GM18517 (cell line): ENCODE data around the gene ZNF318.
"Not testable (repeated sequence)": the region's sequence is repeated elsewhere in the genome, so short reads cannot be mapped to it uniquely, and the experiment has no call there.

ENCODE experiments used
- ATAC-seq: cut with Tn5 transposase; IDR thresholded peaks from one replicate; pipeline ENCODE4 v1.9.1; 2021; ENCODE audit warnings: mild to moderate bottlenecking, moderate library complexity; ENCODE audit not compliant: unreplicated experiment

The ZNF318 gene

DNA sequence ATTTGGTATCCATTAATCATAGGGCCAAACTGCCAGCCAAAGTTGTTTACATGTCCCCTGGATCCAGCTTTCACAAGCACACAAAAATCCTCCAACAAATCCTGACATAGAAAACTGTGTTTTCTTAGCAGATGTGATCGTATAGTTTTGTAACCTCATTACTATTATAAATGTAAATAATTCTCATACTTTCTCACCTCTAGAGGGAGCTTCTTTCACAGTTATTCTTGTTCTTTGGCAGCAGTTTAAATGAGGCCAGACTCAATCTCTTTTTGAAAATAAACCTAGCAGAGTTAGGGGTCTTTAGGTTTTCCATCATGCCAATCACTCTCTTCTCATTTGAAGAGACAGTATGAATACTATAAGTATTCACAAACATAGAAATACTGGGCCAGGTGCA is 17.0 kb upstream of the ZNF318 start:
- ATAC-seq = no peak

DNA sequence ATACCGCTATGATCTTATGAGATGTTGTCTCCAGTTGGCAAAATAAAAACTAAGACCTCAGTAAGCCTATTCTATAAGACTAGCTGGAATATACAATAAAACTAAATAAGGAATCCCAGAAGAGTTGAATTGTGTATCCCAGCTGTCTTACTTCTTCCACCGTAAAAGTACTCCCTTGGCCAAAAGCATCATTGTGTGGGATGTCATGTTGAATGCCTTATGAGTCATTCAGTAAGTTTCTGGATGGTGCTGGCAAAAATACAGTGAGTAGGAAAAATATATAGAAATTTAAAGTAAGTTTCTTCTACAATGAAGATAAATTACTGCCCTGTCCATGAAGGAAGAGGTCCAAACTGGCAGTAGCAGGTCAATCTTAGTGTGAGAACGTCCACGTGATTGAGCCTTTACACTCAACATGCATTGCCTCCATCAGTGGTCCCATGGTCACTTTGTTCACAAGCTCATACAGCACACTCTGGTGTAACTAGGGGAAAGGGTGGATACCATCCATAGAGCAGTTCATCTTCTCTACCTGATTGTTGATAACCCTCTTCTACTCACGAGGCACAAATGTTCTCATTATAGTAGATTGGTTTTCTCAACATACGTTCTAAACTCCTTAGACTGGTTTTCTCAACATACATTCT is 13.7 kb upstream of the ZNF318 start:
- ATAC-seq = no peak

DNA sequence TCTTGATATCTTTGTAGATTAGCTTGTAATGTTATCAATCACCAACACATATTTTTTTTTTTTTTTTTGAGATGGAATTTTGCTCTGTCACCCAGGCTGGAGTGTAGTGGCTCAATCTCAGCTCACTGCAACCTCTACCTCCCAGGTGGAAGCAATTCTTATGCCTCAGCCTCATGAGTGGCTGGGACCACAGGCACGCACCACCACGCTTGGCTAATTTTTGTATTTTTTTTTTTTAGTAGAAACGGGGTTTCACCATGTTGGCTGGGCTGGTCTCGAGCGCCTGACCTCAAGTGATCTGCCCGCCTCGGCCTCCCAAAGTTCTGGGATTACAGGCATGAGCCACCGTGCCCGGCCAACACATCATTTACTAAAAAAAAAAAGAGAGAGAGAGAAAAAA is 11.4 kb upstream of the ZNF318 start:
- not testable (repeated sequence) for ATAC-seq

DNA sequence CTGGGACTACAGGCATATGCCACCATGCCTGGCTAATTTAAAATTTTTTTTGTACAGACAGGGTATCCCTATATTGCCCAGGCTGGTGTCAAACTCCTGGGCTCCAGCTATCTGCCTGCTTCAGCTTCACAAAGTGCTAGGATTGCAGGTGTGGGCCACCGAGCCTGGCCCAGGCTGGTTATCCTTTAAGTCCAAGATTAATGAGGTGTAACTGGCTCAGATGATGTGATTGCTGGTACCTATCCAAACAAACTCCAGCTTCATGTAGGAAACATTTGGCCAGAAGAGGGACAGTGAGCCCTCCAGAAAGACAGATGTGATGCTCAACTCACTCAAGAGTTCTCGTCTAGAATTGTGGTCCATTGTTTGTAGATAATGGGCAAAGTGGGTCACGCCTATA is 9.2 kb upstream of the ZNF318 start:
- no peak for ATAC-seq

DNA sequence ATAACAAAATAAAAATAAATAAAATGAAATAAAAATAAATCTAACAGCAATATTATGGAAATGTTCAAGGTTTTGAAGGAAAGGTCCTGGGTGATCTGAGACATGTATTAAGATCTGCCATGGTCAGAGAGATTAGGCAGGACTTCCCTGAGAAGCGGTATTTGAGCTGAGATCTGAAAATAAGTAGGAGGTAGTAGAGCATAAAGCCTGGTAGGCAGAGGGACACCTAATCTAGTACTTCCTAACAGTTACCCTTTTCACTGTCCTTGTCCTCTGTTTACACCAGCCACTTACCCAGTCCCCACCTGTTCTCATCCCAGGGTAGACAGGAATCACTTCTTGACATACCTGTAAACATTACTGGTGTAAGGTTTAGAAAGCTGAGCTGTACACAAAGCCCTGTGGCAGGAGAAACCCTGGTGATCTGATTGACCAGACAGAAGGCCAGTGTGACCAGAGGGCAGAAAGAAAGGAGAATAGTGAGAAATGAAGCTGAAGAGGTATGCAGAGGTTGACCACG is 8.3 kb upstream of the ZNF318 start:
- ATAC-seq = no peak

DNA sequence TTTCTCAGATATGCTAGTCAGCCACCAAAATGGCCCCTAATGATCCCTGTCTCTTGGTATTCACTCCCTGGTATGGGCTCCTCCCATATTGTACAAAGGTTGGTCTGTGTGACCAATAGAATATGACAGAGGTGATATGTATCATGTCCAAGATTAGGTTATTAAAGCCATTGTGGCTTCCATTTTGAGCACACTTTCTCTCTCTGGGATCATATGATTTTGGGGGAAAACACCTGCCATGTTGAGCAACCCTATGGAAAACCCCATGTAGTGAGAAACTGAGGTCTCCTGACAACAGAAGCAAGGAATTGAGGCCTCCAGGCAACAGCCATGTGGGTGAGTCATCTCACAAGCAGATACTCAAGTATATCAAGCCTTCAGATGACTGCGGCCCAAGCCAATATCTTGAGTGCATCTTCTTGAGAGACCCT is 7.1 kb upstream of the ZNF318 start:
- no peak for ATAC-seq

DNA sequence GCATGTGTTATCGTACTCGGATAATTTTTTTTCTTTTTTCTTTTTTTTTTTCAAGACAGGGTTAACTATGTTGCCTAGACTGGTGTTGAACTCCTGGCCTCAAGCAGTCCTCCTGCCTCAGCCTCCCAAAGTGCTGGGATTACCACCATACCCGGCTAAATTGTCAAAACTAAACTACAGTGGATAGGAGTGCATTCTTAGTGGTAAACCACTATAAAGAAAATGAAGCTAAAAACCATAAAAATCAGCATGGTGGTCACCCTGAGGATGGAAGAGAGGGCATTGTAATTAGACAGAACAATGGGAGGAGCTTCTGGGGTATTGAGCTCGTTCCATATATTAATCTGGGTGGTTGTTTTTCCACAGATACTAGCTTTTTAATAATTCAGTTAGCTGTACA is 6.2 kb upstream of the ZNF318 start:
- ATAC-seq = no peak

DNA sequence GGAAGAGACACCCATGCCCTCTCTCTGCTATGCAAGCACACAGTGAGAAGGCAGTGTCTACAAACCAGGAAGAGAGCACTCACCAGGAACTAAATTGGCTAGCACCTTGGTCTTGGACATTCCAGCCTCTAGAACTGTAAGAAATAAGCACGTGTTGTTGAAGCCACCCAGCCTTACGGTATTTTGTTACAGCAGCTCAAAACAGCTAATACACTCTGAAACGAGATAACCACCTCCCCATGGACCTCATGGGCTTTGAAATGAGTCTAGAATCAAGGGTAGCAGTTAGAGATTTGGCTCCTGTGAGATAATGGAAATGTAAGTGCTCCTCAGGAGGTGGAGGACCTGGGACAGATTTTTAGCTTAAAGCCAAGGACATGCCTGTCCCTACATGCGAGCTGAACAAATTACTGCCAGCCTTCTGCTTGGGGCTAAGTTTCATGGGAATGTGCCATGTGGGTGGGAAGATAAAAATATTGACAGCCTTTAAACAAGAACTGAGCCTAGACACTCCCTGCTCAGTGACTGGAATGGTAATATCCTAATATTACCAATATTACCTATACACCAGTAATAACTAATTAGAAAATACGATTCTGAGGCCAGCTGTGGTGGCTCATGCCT is 3.9 kb upstream of the ZNF318 start:
- no peak for ATAC-seq

DNA sequence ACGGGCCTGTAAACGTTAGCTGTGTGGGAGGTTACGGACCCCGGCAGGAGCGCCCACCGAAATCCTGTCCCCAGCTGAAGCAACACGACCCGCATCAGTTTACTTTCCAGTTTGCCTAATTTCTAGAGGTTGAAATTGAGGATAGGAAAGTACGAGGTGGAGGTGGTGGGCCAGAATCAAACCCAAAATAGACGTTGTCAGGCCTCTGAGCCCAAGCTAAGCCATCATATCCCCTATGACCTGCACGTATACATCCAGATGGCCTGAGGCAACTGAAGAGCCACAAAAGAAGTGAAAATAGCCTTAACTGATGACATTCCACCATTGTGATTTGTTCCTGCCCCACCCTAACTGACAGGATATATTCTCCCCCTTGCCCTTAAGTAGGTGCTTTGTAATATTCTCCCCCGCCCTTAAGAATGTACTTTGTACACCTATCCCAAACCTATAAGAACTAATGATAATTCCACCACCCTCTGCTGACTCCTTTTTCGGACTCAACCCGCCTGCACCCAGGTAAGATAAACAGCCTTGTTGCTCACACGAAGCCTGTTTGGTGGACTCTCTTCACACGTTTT is 645 bp upstream of the ZNF318 start:
- peak; percentile 9 for ATAC-seq

DNA sequence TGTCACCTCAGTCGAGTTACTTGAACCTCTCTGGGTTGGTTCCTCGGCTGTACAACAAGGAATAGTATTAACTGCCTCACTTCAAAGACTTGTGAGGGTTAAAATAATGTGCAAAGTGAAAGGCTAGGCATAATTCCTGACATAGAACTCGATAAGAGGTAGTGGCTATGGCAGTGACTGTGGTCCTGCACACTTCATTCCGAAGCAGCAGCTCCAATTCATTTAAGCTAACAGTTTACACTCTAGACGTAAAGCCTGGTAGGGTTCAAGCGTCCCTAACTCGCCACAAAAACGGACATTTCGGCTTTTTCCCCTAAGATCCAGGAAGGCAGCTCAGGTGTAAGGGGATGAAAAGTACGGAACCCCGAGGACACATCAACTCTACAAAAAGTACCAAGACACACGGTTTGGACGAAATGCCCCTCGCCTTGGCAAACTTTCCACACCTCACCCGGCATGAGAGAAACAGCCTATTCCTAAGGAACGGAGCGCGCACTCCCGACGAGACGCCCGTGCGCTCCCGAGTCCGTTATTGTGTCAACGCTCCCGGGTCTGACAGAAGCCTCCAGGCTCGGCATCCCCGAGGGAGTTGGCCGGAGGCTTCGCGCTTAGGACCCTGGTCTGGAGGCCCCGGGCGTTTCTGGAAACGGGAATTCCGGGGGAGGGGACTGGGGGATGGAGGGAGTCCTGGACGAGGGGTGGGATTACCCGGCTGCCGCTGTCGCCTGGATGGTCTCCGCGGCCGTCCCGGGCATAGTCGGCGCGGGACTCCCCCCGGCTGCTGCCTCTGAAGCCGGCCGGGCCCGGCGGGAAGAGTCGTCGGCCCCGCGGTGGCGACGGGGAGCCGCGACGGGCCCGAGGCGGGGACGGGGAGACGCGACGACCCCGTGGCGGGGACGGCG is 937 bp downstream of the ZNF318 start:
- ATAC-seq = no peak

DNA sequence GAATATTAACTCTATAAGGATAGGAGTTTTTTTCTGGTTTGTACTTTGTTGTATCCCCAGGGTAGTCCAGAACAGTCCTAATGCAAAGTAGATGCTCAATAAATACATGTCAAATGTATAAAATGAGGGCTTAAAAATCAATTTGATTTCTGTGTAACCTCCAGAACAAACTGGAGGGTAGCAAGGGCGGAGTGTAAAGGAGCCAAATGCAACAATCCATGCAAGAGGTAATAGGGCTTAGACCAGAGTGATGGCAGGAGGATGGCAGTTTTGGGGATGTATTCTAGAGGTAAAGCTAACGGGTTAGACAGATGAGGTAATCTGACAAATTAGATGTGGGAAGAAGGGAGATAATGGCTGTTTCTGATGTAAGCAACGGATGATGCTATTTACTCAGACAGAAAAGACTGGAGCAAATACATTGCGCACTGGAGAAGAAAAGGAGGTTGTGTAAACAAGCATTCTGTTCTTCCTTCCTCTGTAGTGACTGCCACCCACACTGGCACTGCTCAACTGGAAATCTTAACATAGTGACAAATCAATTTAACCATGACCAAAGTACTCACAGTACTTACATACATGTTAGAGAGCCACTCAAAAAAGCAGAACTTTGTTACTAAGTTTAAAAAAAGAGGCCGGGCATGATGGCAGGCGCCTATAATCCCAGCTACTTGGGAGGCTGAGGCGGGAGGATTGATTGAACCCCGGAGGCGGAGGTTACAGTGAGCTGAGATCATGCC is 2.0 kb downstream of the ZNF318 start:
- ATAC-seq = no peak

DNA sequence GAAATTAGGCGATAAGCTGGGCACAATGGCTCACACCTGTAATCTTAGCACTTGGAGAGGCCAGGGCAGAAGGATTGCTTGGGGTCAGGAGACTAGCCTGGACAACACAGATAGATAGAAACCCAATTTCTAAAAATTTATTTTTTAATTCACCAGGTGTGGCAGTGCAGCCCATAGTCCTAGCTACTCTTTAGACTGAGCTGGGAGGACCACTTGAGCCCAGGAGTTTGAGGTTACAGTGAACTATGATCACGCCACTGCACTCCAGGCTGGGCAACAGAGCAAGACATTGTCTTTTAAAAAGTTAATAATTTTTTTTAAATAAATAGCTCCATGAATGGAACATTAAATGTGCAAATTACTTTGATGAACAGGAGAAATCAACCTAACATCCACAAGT is 8.2 kb downstream of the ZNF318 start:
- ATAC-seq = no peak

DNA sequence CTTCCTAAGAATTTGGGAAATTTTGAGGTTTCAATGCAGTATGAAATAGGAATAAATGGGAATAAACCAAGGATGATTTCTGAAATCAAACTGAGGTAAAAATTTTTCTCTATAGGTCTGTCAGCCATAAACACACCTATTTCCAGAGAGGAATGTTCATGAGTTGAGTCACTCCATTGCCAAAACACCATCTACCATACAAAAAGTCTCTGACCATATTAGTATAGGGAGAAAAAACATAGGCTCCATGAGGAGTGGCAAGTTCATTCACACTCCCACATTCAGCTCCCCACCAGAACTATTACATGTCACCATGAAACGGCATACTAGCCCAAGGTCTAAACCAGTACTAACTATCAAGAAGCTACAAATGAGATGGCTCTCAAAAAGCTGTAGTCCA is 9.6 kb downstream of the ZNF318 start:
- no peak for ATAC-seq

DNA sequence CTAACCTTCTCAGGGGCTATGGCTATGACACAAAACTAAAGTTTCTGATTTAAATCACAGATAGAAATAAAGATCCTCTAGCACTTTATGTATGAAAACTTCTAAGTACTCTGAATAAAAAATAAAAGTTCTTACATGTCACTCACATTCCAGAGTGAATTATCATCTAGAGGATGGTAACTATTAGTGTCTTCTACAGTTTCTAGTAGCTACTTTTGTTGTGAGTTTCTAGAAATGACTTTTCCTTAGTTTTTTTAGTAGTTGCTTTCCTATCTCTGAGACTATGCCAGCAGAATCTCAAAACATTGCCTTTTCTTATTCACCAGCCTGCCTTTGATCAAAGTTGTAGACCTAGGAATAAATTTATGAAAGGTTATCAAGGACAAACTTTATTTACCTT is 10.1 kb downstream of the ZNF318 start:
- ATAC-seq = no peak

DNA sequence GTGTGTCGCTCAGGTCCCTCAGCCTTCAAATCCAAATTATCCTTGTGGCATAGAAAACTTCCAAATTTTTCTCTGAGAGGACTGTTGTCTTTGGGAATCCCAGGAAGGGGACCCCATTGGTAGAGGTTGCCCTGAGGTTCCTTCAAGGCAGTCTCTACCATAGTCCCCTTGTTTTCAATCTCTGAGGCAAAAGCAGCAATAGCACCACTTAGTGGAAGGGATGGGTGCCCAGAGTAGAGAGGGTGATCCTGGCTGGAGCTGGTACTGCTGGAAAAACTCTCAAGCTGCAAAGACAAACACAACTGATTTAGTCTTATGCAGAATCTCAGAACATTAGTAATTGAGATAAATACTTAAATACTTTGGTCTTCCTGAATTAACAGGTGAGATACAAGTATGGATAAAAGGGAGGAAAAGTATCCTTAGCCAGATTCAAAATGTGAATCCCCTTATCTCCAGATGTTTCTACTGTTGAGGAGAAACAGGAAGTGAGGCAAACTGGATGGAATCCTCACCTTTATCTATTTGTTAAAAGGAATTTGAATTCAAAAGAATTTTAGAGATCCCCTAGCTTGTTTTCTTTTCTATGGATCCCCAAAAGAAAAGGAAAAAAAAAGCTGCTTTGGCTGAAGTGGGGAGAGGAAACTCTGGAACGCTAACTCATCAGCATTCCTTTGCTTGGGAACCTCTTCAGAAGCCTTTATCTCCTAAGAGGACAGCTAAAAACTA is 13.4 kb downstream of the ZNF318 start:
- ATAC-seq = no peak

DNA sequence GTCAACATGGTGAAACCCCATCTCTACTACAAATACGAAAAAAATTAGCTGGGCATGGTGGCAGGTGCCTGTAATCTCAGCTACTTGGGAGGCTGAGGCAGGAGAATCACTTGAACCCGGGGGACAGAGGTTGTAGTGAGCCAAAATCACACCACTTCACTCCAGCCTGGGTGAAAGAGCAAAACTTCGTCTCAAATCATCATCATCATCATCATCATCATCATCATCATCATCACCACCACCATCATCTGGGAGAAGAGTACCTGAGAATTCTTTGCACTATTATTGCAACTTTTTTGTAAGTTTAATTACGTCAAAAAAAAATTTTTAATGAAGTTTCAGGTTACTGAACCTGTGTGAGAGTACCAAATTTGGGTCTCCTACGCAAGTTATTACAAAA is 17.5 kb downstream of the ZNF318 start:
- ATAC-seq = not testable (repeated sequence)

DNA sequence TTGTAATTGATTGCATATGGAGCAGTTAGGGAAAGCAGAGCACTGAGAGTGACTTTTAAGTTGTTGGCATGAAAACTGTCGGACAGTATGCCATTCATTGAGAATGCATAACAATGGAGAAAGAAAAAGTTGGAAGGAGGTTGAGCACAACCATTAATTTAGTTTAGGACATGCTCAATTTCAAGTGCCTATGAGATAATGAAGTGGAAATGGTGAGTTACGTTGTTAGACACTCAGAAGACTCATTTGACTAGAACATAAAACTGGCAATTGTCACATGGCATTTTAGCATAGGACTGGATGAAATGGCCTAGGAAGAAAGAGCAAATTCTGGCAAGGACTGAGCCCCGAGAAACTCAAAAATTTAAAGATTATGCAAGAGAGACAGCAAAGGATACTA is 22.0 kb downstream of the ZNF318 start:
- ATAC-seq = no peak

DNA sequence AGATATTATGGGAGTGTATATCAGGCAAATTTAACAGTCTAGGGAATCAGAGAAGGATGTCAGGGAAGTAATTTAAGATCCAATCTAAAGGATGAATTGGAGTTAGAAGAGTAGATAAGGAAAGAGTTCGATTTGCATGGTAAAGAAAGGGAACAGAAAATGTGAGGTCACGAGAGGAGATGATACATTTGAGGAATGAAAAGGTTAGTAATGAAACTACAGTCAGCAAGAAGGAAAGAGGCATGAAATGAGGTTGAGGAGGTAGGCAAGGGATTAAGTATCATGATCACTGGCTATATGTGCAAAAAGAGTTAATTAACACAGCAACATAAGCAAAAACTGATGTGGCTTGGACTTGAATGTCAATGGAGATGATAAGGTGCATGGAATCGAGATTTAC is 22.4 kb downstream of the ZNF318 start:
- ATAC-seq = no peak

DNA sequence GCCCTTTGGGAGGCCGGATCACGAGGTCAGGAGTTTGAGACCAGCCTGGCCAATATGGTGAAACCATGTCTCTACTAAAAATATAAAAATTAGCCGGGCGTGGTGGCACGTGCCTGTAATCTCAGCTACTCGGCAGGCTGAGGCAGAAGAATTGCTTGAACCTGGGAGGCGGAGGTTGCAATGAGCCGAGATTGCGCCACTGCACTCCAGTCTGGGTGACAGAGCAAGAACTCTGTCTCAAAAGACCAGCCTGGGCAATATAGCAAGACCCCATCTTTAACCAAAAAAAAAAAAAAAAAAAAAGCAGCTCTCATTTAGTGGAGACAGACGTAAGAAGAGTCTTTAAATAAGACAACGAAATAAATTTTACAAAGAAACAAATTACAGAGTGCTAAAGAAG is 23.2 kb downstream of the ZNF318 start:
- not testable (repeated sequence) for ATAC-seq

DNA sequence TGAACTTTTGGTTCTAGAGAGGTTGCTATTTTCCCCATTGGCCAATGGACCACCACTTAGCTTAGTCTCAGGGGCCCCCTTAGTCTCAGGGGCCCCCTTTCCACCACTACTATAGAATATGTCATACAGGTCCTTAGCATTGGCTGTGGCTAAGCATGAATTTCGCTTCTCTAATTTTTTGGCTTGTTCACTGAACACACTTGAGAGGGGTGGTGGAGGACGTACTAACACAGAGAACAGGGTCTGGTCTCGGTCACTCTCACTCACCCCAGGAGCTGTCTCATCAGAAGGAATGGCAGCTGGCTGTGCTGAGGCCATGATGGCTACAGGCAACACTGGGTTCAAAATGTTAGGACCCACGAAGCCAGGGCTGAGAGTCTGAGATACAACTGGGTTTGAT is 30.3 kb downstream of the ZNF318 start:
- peak; percentile 69 for ATAC-seq
